GM19395 (cell line): Measurements from ENCODE around the gene NXPE3.
A peak's percentile ranks its signal among the peaks of the same experiment; 100 is the strongest.

Source experiments
- ATAC-seq: cut with Tn5 transposase; IDR thresholded peaks from one replicate; pipeline ENCODE4 v1.9.1; 2021; ENCODE audit warnings: mild to moderate bottlenecking, moderate library complexity; ENCODE audit not compliant: unreplicated experiment

The NXPE3 gene

DNA sequence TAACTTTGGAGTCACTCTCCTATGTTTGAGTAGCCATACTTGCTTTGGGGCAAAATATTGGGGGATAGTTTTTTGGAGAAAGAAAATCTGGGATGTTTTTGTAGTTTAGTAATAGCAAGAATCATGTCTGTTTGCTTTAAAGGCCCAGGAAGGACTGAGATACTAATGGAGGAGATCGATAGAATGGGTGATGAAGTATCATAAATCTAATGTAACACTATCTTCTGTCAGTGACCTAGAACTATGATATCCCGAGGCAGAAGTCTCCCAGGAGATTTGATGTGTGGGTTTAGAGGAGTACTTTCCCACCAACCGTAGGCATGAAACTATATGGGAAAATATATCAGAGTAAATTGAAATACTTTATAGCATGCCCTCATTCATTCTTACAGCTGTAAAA is 49.3 kb downstream of the NXPE3 start:
- no peak for ATAC-seq

DNA sequence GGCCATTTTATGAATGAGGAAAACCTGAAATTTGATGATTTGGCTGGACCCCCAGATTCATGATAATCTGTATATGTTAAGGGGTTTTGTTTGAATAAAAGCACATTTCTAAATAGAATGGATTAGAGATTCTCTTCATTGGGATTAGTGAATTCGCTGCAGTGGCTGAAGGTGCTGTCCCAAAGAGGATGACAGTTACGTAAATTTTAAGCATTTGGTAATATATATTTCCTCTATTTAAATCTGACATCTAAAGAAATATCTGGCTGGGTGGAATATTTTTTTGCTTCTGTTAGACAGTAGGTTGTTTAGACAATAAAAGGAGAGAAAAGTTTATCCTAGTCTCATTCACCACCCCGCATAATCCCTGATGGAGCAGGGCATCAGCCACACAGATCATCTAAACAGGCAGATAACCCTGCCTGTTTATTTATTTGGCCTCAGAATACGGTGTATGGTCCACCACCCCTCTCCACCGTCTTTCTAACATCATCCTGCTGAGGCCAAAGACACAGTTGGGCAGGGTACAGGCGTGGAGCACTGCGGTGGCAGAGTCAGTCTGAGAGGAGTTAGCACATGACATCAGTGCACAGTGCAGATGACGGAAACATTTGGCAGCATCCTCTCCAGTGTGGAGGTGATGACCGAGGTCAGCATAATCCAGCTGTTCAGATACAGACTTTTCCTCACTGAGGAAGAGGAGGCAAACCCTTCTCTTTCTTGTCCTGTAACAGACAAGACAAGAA is 49.9 kb downstream of the NXPE3 start:
- ATAC-seq, result peak; percentile 51

DNA sequence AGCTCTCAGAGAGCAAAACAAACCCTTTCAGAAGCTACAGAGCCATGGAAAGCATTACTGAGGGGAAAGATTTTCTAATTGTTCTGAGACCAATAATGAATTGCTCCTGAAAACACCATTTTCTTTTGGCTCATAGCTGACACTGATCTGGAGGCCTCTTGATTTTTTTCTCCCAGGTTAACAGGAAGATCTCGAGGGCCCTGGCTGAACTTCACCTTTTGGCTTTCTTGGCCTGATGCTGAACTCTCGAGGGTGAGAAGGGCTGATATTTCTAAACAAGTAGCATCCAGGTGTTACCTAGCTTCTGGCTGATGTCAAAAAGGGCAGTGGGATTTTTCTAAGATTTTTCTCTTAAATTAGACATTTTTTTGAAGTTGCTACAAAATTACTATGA is 50.4 kb downstream of the NXPE3 start:
- no peak for ATAC-seq

DNA sequence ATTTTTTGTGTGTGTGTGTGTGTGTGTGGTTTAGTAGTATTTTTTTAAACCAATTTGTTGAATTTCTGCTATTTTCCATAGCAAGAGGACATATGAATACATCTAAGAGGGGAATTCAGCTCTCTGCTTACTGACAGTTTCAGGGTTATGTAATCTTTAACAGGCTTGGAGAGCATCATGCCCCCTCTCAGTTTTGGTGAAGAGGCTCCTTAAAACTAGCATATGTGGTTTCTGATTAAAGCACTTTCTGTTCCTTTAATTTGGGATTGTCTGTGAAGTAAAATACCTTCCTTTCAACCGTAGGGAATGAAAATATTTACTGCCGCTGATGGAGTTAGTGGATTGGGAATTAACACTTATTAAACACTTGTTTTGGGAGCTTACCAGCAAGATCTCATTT is 50.9 kb downstream of the NXPE3 start:
- no peak for ATAC-seq

DNA sequence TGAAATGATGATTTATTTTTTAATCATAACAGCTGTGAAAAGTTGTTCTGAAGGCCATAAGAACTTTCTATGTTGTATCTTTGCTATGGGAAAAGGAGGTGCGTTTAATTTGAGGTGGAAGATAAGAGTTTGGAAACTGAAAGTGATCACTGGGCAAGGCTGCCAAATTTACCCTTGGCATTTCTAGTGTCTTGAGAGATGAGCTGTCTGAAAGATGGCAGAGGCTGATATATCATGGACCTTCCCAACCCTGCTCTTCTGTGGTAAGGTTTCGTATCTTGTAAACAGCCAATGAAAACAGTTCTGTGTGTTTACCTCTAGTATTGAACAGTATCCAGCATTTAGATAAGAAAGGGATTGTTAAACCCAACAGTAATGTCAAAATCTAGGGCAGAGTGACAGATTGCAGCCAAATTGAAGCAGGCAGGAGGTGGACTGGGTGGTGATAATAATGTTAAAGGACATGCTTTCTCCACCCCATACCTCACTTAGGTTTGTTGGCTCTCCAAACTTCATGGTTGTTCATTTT is 54.5 kb downstream of the NXPE3 start:
- no peak for ATAC-seq

DNA sequence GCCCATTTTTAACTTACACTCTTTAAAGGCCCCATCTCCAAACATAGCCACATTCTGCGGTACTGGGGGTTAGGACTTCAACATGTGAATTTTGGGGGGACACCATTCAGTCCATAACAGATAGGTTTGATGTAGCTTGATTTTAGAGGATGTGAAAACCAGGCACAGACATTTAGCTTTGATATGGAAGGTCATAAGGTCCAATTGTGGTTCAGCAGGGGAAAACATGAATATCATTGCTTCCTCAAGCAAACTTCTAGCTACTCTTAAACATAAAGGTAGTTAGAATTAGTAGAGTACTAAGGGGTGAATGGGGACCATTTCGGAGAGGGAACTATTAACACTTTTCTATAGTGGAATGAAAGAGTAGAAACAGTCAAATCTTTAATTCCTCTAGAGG is 56.7 kb downstream of the NXPE3 start:
- no peak for ATAC-seq

DNA sequence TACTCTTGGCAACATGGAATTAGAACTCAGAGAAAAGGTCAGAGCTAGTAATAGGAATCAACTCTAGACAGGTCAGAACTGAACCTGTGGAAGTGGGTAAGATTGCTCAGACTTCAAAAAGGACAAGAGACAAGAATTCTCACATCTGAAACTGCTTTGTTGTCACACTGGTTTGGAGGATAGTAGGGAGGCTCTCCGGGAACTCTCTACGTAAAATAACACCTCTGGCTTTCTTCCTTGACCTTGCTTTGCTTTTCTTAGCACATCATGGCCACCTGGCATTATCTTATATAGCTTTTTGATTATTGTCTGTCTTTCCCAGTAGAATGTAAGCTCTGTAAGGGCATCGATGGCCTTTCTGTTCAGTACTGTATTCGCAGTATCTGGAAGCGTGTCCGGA is 57.1 kb downstream of the NXPE3 start:
- ATAC-seq, result no peak

DNA sequence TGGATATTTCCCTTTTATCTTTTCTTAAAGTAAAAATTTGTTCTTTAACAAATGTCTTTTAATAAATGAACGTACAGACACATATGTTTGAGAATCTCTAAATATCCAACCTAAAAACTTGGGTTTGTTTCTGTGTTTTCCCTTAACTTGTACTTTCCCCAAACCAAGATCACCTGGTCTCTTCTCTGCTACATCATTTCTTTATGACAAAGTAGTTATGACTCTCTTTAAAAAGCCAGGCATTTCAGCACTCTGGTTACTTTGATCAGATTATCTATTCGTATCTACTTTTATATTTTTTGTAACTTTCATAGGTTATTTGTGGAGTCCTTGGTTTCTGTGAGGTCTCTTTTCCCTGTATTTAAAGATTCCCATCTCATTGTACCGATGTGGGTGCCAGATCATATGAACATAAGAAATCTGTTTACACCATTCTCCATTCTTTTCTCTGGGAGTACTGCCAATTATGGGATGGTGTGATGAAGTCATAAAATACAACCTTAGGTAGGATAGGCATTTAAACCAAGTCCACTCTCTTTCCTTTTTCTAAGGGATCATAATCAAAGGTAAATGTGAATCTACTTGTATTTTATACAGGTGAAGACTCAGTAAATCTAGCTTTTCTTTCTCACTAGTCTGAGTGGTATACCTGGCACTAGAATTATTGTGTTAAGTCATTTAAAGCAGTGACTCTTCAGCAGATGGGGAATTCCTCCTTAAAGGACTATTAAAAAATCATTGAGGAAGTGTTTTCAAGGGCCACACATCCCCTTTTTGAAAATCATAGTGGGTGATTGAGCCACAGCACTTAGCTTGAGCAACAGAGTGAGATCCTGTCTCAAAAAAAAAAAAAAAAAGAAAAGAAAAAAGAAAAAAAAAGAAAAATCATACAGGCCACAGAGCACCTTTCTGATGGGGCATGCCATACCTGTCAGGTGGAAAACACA is 57.9 kb downstream of the NXPE3 start:
- ATAC-seq, result no peak

DNA sequence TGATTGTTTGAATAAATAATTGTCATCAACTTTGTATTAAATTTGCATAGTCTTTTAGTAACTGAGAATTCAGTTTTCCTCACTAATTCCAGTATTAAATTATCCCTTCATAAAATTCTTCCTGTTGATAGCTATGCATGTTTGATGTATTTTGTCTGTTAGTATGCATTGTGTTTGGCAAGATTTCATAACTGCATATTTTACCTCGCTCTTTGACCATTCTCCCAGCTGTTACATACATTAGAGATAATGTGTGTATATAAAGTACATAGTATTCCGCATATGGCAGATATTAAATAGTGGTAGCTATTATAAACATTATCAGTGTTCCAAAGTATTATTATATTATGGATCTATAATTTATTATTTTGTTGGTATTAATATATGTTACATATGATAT is 59.7 kb downstream of the NXPE3 start:
- ATAC-seq, result no peak

DNA sequence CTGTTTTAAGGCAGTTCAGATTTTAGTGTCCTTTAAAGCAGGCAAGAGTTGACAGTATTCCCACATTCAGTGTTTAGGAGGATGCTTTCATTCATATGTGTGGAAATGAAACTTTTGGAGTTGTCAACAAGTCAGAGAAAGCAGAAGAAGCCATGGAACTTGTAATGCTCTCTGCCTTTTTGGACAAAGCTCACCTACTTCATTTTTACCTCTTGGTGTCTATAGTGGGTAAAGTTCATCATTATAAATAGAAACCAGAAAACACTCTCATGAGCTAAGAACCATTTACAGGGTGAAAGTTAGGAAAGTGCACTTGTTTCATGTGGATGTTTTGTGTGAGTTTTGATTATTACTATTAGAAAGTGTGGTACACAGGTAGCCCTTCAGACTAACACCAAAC is 61.1 kb downstream of the NXPE3 start:
- no peak for ATAC-seq

DNA sequence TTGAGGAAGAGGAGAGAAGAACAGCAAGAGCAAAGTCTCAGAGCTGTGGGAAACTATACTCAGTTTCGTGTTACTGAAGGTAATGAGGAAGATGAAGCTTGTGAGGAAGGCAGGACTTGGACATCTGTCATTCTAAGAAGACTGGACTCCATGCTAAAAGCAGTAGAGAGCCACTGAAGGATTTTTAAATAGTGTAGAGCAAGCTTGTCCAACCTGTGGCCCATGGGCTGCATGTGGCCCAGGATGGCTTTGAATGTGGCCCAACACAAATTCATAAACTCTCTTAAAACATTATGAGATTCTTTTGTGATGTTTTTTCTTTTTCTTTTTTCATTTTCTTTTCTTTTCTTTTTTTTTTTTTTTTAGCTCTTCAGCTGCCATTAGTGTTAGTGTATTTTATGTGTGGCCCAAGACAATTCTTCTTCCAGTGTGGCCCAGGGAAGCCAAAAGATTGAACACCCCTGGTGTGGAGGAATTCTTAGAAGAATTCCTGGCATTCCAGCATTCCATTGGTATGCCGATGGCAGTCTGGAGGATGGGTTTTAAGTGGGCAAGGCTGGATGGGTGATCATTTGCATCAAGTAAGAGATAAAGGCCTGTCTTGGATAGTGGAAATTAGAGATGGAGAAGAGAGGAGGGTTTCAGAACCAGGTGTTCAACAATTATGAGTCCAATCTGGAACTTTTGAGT is 63.4 kb downstream of the NXPE3 start:
- ATAC-seq, result no peak

DNA sequence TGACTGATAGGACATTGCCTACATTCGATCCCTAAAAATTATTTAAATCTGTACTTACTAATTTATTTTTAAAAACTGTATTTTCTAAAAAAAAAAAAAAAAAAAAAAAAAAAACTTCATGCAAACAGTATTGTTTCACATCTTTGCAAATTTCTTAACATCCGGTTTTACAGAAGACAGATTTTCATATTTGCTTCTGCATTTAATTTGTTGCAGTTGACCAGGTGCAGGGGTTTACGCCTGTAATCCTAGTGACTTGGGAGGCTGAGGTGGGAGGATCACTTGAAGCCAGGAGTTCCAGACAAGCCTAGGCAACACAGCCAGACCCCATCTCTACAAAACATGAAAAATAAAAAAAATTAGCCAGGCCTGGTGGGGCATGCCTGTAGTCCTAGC is 63.9 kb downstream of the NXPE3 start:
- no peak for ATAC-seq

DNA sequence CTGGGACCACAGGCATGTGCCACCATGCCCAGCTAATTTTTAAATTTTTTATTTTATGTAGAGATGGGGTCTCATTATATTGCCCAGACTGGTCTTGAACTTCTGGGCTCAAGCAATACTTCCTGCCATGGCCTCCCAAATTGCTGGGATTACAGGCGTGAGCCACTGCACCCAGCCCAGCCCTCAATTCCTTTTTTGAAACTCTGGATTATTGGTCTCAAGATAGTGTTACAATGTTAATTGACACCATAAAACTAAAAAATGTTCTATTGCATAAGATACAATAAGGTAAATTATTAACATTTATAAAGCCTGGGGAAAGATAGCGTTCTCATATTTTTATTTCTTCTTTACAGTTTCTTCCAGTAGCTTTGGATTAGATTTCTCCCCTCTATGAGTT is 66.4 kb downstream of the NXPE3 start:
- ATAC-seq, result no peak

DNA sequence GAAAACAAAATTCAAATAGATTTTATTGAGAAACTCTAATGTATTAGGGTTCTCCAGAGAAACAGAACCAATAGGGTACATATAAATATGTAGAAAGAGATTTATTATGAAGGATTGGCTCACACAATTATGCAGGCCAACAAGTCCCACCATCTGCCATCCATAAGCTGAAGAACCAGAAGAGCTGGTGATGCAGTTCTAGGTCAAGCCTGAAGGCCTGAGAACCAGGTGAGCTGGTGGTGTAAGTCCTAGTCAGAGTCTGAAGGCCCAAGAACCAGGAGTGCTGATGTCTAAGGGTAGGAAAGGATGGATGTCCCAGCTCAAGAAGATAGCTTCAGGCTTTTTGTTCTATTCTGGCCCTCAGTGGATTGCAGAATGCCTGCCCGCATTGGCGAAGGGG is 67.7 kb downstream of the NXPE3 start:
- ATAC-seq, result no peak

DNA sequence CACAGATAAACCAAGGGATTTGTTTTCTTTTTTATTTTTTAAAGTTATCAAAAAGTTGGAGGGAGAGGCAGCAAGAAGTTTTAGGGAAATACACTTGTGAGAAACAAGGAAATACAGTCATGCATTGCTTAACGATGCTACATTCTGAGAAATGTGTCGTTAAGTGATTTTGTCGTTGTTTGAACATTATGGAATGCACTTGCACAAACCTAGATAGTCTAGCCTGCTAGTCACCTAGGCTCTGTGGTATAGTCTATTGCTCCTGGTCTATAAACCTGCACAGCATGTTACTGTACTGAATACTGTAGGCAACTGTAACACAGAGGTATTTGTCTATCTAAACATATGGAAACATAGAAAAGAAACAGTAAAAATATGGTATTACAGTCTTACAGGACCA is 68.3 kb downstream of the NXPE3 start:
- ATAC-seq, result no peak

DNA sequence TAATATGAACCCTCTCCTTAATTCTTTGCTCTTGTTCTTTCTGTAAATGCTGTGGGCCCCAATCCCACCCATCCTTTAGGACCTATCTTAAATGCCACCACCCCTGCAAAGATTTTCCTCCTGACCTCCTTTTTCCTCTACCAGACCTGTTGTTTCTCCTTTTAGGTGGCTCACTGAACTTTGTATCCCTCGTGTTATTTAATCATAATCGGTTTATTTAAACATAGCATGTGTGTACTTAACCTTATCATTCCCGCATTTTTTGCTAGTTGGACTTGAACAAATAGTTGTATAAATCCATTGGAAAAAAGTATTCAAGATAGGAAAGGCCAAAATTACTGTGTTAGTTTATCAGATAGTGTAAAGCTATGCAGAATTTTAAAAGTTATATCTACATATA is 69.3 kb downstream of the NXPE3 start:
- no peak for ATAC-seq

DNA sequence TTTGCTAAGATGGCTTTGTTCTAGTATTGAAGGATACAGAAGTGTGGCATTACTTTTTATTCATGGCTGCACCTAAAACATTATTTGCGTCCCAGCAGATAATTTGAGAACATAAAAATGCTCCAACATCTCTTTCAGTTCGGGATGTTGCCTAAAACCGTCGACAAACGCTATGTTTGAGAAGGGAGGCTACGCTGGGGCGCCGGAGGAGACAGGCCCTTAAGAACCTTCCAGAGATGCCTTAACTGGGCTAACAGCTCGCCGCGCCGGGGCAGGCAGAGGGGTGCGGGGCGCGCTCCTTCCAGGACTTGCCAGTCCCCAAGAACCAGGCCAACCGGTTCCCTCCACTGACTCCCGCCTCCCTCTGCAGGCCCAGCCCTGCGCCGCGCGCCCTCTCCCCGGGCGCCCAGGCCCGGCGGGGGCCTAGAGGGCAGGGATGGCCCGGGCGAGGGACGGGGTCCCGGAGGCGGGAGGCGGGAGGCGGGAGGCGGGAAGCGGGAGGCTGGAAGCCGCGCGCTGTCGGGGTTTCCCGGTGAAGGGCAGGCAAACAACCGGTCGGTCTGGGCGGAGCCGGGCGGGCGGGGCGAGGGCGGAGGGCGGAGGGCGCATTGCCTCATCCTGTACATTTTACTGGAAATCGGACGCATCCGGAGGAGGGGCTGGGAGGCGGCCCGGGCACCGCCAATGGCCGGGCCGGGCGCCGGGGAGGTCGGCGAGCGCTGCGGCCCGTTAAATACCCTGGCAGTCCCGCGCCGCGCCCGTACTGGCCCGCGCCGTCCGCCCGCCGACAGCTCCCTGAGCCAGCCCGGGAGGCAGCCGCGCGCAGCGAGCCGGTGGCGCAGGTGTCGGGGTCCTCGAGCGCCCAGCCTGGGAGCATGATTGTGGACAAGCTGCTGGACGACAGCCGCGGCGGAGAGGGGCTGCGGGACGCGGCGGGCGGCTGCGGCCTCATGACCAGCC is 70.0 kb downstream of the NXPE3 start, which contains the start of gene NFKBIZ:
NFKBIZ (plus strand) TSS at position 761 of the 960 bp plus-strand sequence; CDS start at position 876, 115 bp downstream.
- peak; percentile 76 for ATAC-seq

DNA sequence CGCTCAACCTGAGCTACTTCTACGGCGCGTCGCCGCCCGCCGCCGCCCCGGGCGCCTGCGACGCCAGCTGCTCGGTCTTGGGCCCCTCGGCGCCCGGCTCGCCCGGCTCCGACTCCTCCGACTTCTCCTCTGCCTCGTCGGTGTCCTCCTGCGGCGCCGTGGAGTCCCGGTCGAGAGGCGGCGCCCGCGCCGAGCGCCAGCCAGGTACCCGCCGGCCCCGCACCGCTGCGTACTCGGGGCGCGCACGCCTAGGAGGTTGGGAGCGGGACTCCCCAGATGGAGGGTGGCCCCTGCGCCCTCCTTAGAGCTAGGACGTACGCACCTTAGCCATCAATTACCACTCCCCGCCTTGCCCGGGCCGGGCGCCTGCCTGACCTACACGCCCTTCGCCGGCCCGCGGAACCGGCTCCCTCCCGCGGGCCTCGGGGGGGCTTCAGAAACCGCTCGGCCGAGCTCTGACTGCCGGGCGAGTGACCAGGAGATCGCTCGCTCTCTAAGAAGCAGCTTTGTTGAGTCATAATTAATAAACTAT is 70.8 kb downstream of the NXPE3 start:
- peak; percentile 28 for ATAC-seq

DNA sequence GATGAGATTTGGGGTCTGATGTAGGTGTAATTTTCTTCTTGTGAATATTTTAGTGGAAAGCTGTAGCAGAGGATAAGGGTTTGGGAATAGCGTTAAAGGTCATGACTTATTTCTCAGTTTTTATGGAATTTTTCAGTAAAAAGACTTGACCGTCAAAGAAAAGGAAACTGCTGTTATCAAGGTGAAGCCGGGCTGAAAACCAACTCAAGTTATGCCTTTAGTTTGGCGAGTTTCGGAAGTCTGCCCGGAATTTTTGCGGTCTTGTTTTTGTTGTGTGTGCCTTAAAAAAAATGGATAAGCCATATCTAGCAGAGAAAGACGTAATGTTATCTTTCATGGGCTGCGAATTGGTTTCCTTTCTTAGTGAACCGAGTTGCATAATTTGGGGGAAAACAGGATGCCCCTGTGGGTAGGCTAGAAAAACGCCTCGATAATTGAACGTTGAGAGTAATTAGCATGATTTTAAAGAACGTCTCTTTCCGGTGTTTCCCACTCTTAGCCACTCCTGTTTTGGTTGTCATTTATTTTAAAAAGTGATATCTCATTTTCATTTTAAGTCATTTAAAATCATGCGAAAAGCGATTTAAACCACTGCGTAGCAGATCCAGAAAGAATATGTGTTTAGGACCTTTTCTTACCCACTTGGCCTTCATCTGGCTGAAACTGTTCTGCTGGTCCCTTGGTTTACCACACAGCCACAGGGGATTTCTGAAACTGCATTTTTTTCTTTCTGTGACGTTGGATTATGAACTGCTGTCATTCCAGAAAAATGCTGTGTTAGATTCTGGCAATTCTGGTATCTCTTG is 71.4 kb downstream of the NXPE3 start:
- ATAC-seq, result peak; percentile 30
